Activated CD4-positive, alpha-beta T cell treated with anti-CD3 and anti-CD28 coated beads, Interleukin-2, amount 10 ng/mL, durations not matched to agents 24 days and 14 days (primary cell): ENCODE measurements around the gene GFM1. TPM values are rescaled to one million over a fixed set of nuclear protein-coding genes. Genes with fewer than 3 reads are reported as not detected.

Experiments used
- DNase-seq: peaks from one replicate; pipeline ENCODE4 v3.0.0; 2022
- H3K27ac Mint-ChIP-seq: one replicate; pipeline ENCODE4 v1.8.0; 2022; ENCODE audit warnings: mild to moderate bottlenecking, mixed read lengths
- H3K27me3 Mint-ChIP-seq: one replicate; pipeline ENCODE4 v1.8.0; 2022; ENCODE audit warnings: mixed read lengths
- H3K36me3 Mint-ChIP-seq: one replicate; pipeline ENCODE4 v1.8.0; 2022; ENCODE audit warnings: low read depth, mild to moderate bottlenecking, mixed read lengths
- H3K4me1 Mint-ChIP-seq: one replicate; pipeline ENCODE4 v1.8.0; 2021; ENCODE audit warnings: mixed read lengths
- H3K4me3 Mint-ChIP-seq: one replicate; pipeline ENCODE4 v1.8.0; 2022; ENCODE audit warnings: mild to moderate bottlenecking, moderate library complexity, mixed read lengths
- H3K9me3 Mint-ChIP-seq: one replicate; pipeline ENCODE4 v1.8.0; 2021; ENCODE audit warnings: mixed read lengths
- intact Hi-C: fragments of 100-400 bp; cut with micrococcal nuclease; formaldehyde crosslinking; loops from one replicate; pipeline ENCODE4 v1.15.1; 2023
- total RNA-seq: library from RNA; stranded (reverse); gene quantifications from 2 replicates; pipeline ENCODE4 v1.2.3, GENCODE V29; 2022

GFM1 gene
- total RNA-seq, 1 donor from 2014 or later = 73.4 TPM

DNA sequence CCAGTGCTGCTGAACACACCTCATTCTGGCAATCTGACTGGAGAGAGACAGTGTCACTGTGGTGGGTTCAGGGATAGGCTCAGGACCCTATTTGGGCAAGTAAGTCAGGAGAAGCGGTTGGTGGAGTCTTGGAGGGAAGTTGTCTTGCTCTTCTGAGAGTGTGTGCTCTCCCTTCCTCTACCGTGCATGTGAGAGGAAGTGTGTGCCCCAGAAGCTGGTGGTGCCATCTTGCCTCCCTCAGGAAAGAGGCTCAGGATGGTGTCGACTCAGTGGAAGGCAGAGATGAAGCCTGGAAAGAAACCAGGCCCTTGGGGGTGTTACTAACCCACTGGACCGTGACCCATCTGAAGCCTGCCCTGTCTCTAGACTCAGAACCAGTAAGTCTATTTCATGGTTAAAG is 94.8 kb downstream of the GFM1 start:
- Mint-ChIP-seq H3K27me3 (no peaks in the 10 kb centered on the region), H3K36me3 (no peaks in the 10 kb centered on the region), H3K4me1 (peaks cover 9% of the 10 kb centered on the region), H3K9me3 (peaks cover 4% of the 10 kb centered on the region), H3K27ac (no peak overlapping the region), H3K4me3 (no peak overlapping the region)
- intact Hi-C loops = no loop called here
- no peak for DNase-seq

GRCh38 chr3:158739661-158740060 is 95.3 kb downstream of the GFM1 start:
- no peaks in the 10 kb centered on the region for H3K27me3 Mint-ChIP-seq
- H3K9me3 Mint-ChIP-seq = peaks cover 4% of the 10 kb centered on the region
- no peak overlapping the region for H3K27ac Mint-ChIP-seq
- peaks cover 9% of the 10 kb centered on the region for H3K4me1 Mint-ChIP-seq
- no peak overlapping the region for H3K4me3 Mint-ChIP-seq
- no peak for DNase-seq
- intact Hi-C loops = no loop called here
- H3K36me3 Mint-ChIP-seq = no peaks in the 10 kb centered on the region

Other genes starting within 250 kb of the GFM1 start
- gene MLF1, start 73.3 kb upstream of the GFM1 start, total RNA-seq = 0.50 and 0.77 TPM in 2 replicates
- 15.1 and 16.2 TPM in 2 replicates for gene LXN, start 28.1 kb downstream of the GFM1 start, total RNA-seq
- gene RARRES1, start 87.9 kb downstream of the GFM1 start, total RNA-seq = not detected in 2 replicates
- gene MFSD1, start 157.5 kb downstream of the GFM1 start, total RNA-seq = 20.4 and 23.2 TPM in 2 replicates